ENCODE data around the gene C2orf49. TPM values are rescaled to one million over a fixed set of nuclear protein-coding genes. Genes with fewer than 3 reads are reported as not detected.

The C2orf49 gene
- total RNA-seq (ENCODE audit: low replicate concordance) = 13.6 and 14.3 TPM in 2 replicates

GRCh38 chr2:105337122-105338019 lies at the start of gene C2orf49:
TSS of gene C2orf49 (plus strand) at chr2:105337540. CDS start at chr2:105337588, 48 bp downstream.

GRCh38 chr2:105329561-105330495 lies 7.5 kb upstream of the C2orf49 start, which contains the start of gene TGFBRAP1:
TSS of gene TGFBRAP1 (minus strand) at chr2:105329735. CDS start at chr2:105308301, 21,434 bp downstream.

GRCh38 chr2:105398336-105399206 lies 61.2 kb downstream of the C2orf49 start, which contains the start of gene FHL2:
TSS of gene FHL2 (minus strand) at chr2:105399051. CDS start at chr2:105386516, 12,535 bp downstream.

Other genes starting within 250 kb of the C2orf49 start
- gene GPR45, start 95.8 kb upstream of the C2orf49 start, total RNA-seq (ENCODE audit: low replicate concordance) = not detected in 2 replicates
- 9.4 and 14.6 TPM in 2 replicates for gene TGFBRAP1, start 7.8 kb upstream of the C2orf49 start, total RNA-seq (ENCODE audit: low replicate concordance)
- 52.2 and 119 TPM in 2 replicates for gene FHL2, start 61.5 kb downstream of the C2orf49 start, total RNA-seq (ENCODE audit: low replicate concordance)